ENCODE measurements around the gene OARD1.
A peak's percentile ranks its signal among the peaks of the same experiment; 100 is the strongest.

OARD1 gene

DNA sequence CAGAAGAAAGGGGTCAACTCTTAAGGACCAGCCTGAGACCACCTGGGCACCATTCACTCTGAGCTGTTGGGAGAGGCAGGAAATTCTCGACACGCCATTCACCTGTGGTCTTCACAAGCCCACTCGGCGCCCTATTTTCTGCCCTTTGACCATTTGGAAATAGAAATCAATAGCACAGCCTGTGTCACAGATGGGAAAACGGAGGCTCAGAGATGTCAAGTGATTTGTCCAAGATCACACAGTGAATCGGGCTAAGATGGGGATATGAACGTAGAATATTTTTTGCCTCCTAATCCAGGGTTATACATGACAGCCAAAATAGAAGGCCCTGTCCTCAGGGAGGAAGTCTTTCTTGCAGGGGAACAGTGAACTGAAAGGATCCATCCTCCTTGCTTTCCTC is 22.2 kb downstream of the OARD1 start:
- H3K4me1 Mint-ChIP-seq (ENCODE audit: low read depth), result peaks cover 34% of the 10 kb centered on the region
- no peak overlapping the region for H3K27ac Mint-ChIP-seq
- no peak overlapping the region for H3K4me3 Mint-ChIP-seq
- no peaks in the 10 kb centered on the region for H3K9me3 Mint-ChIP-seq
- intact Hi-C loops (cut with micrococcal nuclease), result no loop called here
- peaks cover 25% of the 10 kb centered on the region for H3K36me3 Mint-ChIP-seq (ENCODE audit: low read depth)
- no peaks in the 10 kb centered on the region for H3K27me3 Mint-ChIP-seq

DNA sequence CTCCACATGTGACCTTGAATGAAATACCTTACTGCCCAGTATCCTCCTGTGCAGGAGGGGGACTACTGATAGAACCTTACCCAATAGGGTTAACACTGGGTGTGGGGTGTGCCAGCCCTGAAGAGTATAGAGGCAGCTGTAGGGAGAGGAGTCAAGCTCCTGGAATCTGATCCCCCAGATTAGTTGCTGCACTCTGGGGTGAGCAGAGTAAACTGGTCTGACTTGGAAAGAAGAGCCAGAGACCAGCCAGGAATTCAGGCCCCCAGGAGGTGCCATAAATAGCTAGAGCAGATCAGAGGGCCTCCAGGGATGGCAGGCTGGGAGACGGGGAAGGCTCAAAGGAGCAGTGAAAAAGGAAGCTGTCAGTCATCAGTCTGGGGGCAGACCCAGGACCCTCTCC is 22.6 kb downstream of the OARD1 start:
- Mint-ChIP-seq H3K4me3 (no peak overlapping the region), H3K27ac (no peak overlapping the region), H3K27me3 (no peaks in the 10 kb centered on the region), H3K9me3 (no peaks in the 10 kb centered on the region), H3K4me1 (ENCODE audit: low read depth) (peaks cover 34% of the 10 kb centered on the region), H3K36me3 (ENCODE audit: low read depth) (peaks cover 25% of the 10 kb centered on the region)
- intact Hi-C loops (cut with micrococcal nuclease), result no loop called here

DNA sequence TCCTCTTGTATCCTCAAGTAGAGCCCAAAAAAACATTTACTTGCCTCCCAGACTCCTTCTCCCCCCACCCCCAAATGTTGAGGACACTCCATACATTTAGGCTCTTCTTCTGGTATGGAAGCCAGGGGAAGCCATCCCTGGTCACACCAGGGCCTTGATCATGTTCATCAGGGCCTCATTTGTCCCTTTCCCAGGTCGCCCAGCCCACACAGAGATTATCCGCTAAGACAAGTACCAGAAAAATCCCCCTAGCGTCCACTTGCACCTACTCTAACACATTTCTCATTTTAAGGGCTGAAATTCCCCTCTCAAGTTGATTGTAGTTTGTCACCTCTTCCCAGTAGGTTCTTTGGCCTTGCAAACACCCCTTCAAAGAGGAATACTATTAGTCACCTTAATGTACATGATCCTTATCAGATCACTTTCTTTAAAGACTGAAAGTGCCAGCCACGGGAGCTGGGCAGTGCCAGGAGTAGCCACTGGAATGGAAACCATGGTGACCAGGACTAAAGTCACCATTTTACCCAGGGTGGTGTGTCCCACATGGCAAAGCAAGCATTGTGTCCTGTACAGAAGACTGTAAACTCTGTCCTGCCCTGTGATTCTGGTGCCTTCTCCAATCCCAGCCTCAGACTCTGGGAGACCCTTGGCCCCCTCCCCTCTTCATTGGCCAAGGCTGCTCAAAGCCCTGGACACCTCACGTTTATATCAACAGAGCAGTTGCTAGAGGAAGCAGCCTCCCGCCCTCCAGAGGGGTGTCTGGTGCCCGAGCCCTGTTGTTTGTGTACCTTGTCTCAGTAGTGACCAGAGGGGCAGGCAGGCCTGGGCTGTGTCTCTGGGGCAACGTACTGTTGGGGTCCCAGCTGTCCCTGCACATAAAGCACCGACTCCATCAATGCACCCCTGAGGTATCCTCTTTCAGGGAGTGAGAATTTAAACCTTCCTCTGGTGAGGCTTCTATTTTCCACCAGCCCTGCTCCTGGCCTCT is 24.1 kb downstream of the OARD1 start:
- H3K4me1 Mint-ChIP-seq (ENCODE audit: low read depth), result peaks cover 29% of the 10 kb centered on the region
- H3K27me3 Mint-ChIP-seq, result no peaks in the 10 kb centered on the region
- H3K27ac Mint-ChIP-seq, result no peak overlapping the region

DNA sequence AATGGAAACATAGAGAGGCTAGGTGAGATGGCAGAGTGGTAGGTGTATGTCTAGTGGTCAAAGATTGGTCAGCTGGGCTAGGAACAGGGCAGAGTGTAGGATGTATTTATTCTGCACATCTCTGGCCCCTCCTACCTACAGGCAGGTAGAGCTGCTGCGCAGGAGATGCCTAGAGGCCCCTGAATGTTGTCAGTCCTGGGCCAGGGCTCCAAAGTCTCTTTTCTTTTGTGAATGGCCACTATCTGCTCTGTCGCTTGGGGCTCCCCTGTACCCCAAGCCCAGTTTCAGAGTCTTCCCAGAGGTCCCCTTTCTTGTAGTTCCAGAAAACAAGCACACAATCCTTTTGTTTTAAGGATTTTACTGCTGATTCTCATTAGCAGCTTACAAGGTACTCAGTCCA is 24.9 kb downstream of the OARD1 start:
- H3K27ac Mint-ChIP-seq, result no peak overlapping the region
- H3K36me3 Mint-ChIP-seq (ENCODE audit: low read depth), result peaks cover 43% of the 10 kb centered on the region
- peaks cover 23% of the 10 kb centered on the region for H3K4me1 Mint-ChIP-seq (ENCODE audit: low read depth)
- H3K4me3 Mint-ChIP-seq, result no peak overlapping the region
- no peaks in the 10 kb centered on the region for H3K9me3 Mint-ChIP-seq
- intact Hi-C loops (cut with micrococcal nuclease), result no loop called here
- no peaks in the 10 kb centered on the region for H3K27me3 Mint-ChIP-seq

More for the DNA sequence above, 24.1 kb downstream of the OARD1 start:
- Mint-ChIP-seq H3K9me3 (no peaks in the 10 kb centered on the region), H3K36me3 (ENCODE audit: low read depth) (peaks cover 35% of the 10 kb centered on the region), H3K4me3 (peak overlapping the region; percentile 11)
- intact Hi-C loops (cut with micrococcal nuclease), result no loop called here

DNA sequence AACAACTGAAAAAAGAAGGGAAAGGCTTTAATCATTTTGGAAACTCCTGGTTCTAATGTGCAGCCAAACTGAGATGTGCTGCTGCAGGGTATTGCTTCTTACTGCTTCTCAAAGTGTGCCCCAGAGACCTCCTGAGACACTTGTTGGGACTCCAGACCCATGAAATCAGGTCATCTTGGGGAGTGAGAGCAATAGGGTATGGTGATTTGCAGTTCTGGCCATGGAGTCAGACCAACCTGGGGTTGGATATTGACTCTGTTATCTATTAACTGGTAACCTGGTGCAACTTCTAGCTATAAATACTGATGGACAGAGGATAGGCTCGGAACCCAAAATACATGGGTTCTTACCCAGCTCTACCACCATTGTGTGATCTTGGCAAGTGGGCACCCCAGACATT is 26.1 kb downstream of the OARD1 start:
- H3K36me3 Mint-ChIP-seq (ENCODE audit: low read depth), result peaks cover 49% of the 10 kb centered on the region
- no peak overlapping the region for H3K4me3 Mint-ChIP-seq
- no peak overlapping the region for H3K27ac Mint-ChIP-seq
- no peaks in the 10 kb centered on the region for H3K9me3 Mint-ChIP-seq
- H3K27me3 Mint-ChIP-seq, result no peaks in the 10 kb centered on the region
- H3K4me1 Mint-ChIP-seq (ENCODE audit: low read depth), result peaks cover 15% of the 10 kb centered on the region
- intact Hi-C loops (cut with micrococcal nuclease), result no loop called here

DNA sequence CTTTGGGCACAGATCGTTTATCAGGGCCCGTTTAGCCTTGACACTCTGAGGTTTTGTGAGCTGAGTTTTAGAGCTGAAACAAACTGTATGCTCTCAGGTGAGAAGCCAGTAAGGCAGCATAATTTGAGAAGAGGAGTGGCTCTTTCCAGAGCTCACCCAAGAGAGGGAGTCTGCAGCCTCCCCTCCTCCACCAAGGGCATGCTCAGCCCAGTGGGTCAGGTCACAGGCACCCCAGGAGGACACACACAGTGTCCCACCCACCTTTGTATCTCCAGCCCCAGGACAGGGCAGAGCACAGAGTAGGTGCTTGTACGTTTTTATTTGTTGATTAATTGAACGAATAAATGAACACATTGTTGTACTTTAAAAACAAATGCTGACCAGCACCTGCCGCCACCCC is 26.5 kb downstream of the OARD1 start:
- H3K36me3 Mint-ChIP-seq (ENCODE audit: low read depth), result peaks cover 49% of the 10 kb centered on the region
- no peak overlapping the region for H3K4me3 Mint-ChIP-seq
- intact Hi-C loops (cut with micrococcal nuclease), result no loop called here
- no peaks in the 10 kb centered on the region for H3K27me3 Mint-ChIP-seq
- H3K4me1 Mint-ChIP-seq (ENCODE audit: low read depth), result peaks cover 15% of the 10 kb centered on the region
- H3K9me3 Mint-ChIP-seq, result no peaks in the 10 kb centered on the region
- H3K27ac Mint-ChIP-seq, result no peak overlapping the region

DNA sequence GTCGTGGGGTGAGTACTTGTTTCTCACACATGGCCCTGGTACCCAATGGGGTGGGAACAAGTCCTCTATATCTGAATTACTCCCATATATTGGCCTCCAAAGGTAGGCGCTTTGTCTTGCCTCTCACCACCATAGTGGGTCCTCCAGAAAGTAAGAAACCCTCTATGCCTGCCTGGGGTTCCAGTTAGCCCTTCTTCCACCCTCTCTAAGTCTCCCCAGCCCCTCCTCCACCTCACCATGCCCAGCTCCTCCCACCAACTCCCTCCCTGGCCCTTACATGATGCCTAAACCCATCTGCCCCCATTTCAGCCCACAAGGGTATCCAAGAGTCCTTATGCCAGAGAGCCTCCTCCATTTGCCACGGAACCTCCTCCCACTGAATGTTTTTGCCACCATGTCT is 29.0 kb downstream of the OARD1 start:
- H3K4me3 Mint-ChIP-seq, result no peak overlapping the region
- H3K36me3 Mint-ChIP-seq (ENCODE audit: low read depth), result peaks cover 38% of the 10 kb centered on the region
- intact Hi-C loops (cut with micrococcal nuclease), result no loop called here
- H3K9me3 Mint-ChIP-seq, result no peaks in the 10 kb centered on the region
- no peak overlapping the region for H3K27ac Mint-ChIP-seq
- peaks cover 15% of the 10 kb centered on the region for H3K4me1 Mint-ChIP-seq (ENCODE audit: low read depth)
- peaks cover 2% of the 10 kb centered on the region for H3K27me3 Mint-ChIP-seq

DNA sequence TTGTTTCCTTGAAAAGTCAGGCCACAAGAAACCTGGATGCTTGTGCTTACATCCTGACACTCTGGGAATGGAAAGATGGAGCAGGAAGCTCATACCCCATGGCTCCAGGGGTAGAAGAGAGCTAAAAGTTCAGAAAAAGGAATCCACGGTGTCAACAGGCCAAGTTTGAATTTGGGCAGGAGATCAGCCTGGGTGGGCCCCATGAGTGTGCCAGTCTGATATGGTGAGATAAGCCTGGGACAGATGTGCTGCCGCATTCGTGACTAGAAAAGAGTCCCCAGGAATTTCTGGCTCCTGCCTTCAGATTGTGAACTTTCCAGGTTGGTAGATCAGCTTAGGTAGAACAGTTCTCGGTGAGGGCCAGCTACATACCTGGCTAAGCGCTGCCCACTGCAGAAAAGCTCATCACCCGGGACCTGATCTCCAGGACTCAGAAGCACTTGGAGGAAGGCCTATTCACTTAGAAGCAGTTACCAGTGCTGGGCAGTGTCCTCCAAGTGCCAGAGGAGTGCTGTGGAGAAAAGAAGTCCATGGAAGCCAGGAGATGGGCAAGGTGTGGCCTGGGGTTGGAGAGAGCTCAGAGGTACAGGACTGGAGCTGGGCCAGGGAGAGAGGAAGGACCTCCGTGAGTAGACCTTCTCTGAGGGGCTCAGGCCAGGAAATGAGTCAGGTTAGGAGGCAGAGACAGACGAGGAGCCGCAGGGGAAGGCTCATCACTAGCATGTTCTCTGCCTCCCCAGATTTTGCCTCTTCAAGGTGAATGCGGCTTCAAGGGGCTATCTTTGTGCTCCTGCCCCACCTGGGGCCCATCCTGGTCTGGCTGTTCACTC is 29.7 kb downstream of the OARD1 start, which contains the start of gene TSPO2:
Gene TSPO2 (plus strand): TSS at position 242 of the 830 bp plus-strand sequence. CDS start 519 bp downstream, at position 761.
- H3K4me1 Mint-ChIP-seq (ENCODE audit: low read depth), result peaks cover 15% of the 10 kb centered on the region
- H3K27ac Mint-ChIP-seq, result peak within 1 kb of the TSS; percentile 26
- H3K4me3 Mint-ChIP-seq, result no peak within 1 kb of the TSS
- H3K9me3 Mint-ChIP-seq, result no peaks in the 10 kb centered on the region
- intact Hi-C loops (cut with micrococcal nuclease), result no loop called here
- H3K27me3 Mint-ChIP-seq, result peaks cover 2% of the 10 kb centered on the region
- peaks cover 38% of the 10 kb centered on the region for H3K36me3 Mint-ChIP-seq (ENCODE audit: low read depth)

DNA sequence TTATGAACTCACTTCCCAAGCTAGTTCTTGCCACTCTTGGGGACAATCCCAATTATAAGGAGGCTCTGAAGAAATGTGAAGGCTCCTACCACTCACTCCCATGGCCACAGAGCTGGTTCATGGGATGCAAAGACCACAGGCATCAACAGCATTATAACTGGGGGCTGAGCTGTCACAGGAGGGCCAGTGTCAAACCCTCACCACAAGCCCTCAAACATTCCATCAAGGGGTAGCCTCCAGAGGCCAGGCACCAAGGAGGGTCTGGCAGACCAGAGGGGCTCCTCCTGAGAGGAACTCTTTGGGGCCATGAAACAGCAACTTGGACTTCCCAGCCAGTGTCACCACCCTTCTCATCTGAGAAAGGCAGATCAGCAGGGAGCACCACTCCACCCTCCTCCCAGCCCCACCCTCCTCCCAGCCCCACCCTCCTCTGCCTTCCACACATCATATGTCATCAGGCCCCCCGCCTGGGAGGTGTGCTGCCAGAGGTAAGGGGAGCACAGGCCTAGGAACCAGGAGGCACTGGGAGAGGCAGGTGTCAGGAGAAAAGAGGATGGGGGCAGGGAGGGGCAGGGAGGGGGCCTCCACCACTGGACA is 31.1 kb downstream of the OARD1 start:
- Mint-ChIP-seq H3K27ac (peak overlapping the region; percentile 26), H3K4me3 (no peak overlapping the region), H3K27me3 (peaks cover 2% of the 10 kb centered on the region), H3K4me1 (ENCODE audit: low read depth) (peaks cover 15% of the 10 kb centered on the region), H3K9me3 (no peaks in the 10 kb centered on the region), H3K36me3 (ENCODE audit: low read depth) (peaks cover 32% of the 10 kb centered on the region)
- intact Hi-C loops (cut with micrococcal nuclease), result no loop called here

DNA sequence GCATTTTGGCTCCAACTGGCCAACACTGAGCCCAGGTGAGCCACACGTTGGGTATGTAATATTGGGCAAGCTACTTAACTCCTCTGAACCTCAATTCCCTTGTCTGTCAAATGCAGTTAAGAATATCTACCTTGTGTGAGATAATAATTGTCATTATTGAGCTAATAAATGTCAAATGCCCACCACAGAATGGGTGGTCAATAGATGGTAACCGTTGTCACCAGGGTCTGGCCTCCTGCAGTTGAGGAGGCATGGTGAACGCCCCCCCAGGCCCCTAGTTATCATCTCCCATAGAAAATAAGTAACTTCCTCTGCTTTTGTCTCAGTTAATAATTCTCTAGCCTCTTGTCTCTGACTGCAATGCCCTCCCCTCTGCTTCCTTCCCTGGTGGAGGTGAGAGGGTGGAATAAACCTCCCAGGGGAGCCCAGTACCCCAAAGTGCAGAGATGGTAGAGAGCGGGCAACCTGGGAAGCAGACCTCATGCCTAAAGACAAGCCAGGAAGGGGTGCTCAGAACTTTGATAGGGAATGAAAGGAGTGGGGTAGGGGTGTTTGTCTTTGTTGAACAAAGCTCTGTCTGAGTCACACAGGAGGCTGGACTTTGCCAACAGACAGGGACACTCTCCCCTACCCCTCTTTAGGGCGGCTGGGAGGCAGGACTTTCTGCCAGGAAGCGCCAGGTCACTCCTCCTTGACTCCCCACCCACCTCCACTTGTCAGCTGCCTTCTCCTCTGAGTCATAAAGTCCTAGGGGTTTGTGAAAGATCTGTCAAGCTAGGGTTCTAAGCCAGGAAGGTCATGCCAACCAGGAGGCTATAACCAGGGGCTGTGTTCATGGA is 31.8 kb downstream of the OARD1 start:
- H3K27me3 Mint-ChIP-seq, result peaks cover 2% of the 10 kb centered on the region
- H3K4me1 Mint-ChIP-seq (ENCODE audit: low read depth), result peaks cover 15% of the 10 kb centered on the region
- no peaks in the 10 kb centered on the region for H3K9me3 Mint-ChIP-seq
- peak overlapping the region; percentile 26 for H3K27ac Mint-ChIP-seq
- intact Hi-C loops (cut with micrococcal nuclease), result no loop called here
- no peak overlapping the region for H3K4me3 Mint-ChIP-seq
- peaks cover 32% of the 10 kb centered on the region for H3K36me3 Mint-ChIP-seq (ENCODE audit: low read depth)

DNA sequence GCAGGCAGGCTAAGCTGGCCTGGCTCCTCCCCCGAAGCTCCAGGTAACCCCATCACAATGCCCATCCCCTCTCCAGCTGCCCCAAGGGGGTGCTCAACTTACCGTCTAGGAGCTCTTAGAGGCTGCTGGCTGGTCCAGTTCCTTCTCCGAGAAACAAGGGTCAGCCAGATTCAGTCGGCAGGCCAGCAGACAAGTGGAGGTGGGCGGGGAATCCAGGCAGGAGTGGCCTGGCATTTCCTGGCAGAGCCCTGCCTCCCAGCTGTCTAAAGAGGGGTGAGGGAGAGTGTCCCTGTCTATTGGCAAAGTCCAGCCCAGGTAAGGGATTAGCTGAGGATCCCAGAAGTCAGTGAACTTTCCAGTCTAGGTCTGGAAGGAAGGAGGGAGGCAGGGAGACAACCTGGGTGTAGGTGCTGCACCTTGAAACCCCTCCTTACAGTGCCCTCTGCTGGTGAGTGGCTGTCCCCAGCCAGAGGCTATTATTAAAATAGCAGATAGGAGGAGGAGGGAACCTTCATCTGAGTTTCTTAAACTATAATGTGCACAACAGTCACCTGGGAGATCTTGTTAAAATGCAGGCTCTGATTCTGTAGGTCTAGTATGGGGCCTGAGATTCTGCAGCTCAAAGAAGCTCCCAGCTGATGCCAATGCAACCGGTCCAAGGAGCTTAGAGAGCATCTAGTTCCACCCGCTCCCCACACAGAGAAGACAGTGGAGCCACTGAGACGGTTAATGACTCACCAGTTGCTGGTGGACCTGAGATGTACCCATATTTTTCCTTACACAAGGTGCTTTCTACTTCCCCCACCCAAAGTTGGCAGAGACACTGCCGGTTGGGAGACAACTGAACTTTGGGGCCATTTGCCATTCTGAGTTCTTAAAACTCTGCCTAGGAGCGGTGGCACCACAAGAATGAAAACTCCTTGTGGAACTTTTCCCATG is 32.8 kb downstream of the OARD1 start, which contains the start of gene UNC5CL:
Gene UNC5CL (minus strand): TSS at position 162 of the 939 bp plus-strand sequence. CDS start 4,147 bp downstream, outside the sequence.
- H3K27me3 Mint-ChIP-seq, result peaks cover 2% of the 10 kb centered on the region
- H3K4me3 Mint-ChIP-seq, result no peak within 1 kb of the TSS
- peaks cover 15% of the 10 kb centered on the region for H3K4me1 Mint-ChIP-seq (ENCODE audit: low read depth)
- no peak within 1 kb of the TSS for H3K27ac Mint-ChIP-seq
- H3K9me3 Mint-ChIP-seq, result no peaks in the 10 kb centered on the region
- intact Hi-C loops (cut with micrococcal nuclease), result no loop called here
- peaks cover 29% of the 10 kb centered on the region for H3K36me3 Mint-ChIP-seq (ENCODE audit: low read depth)

DNA sequence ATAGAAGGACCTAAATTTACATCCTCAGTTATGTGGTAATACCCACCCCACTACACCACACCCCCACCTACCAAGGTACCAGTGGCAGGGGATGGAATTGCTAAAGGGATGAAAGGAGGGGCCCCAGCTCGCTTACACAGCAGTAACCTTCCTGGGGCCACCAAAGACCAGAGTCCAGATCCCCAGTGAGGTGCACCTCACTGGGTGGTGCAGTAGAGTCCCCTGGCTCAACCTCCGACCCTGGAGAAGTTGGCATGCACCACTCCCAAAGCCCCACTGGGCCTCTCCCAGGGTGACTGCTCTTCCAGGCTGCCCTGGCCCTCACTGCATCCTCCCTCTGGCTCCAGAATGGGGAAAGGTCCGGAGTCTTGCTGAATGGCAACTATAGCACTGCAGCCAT is 34.0 kb downstream of the OARD1 start:
- H3K27me3 Mint-ChIP-seq, result peaks cover 2% of the 10 kb centered on the region
- no peaks in the 10 kb centered on the region for H3K9me3 Mint-ChIP-seq
- peaks cover 30% of the 10 kb centered on the region for H3K36me3 Mint-ChIP-seq (ENCODE audit: low read depth)
- H3K4me1 Mint-ChIP-seq (ENCODE audit: low read depth), result peaks cover 15% of the 10 kb centered on the region
- intact Hi-C loops (cut with micrococcal nuclease), result no loop called here
- no peak overlapping the region for H3K27ac Mint-ChIP-seq
- H3K4me3 Mint-ChIP-seq, result no peak overlapping the region
